Left renal pelvis (tissue), 4 donors: ENCODE results near the gene TMEM244. TPM values are rescaled to one million over a fixed set of nuclear protein-coding genes. Genes with fewer than 3 reads are reported as not detected.
"Not testable (repeated sequence)": the region's sequence is repeated elsewhere in the genome, so short reads cannot be mapped to it uniquely, and the experiment has no call there.

Source experiments
- DNase-seq, 4 donors: peaks; one replicate each; pipeline ENCODE4 v3.0.0-alpha.2; 2013; ENCODE audit warnings: low read depth in 4 of 4, low spot score in 3 of 4
- polyA plus RNA-seq, 4 donors: library from polyadenylated mRNA; unstranded; fragments of 120-200 nt; gene quantifications; one replicate each; pipeline ENCODE4 v1.2.1, GENCODE V29; 2013; ENCODE audit not compliant: insufficient read length in 4 of 4

Gene TMEM244
- polyA plus RNA-seq, 4 donors = not detected

- no peak for DNase-seq
Measured at GRCh38 chr6:129871221-129871620, 10.1 kb upstream of the TMEM244 start.

- DNase-seq = no peak
Measured at GRCh38 chr6:129867403-129867802, 6.3 kb upstream of the TMEM244 start.

DNA sequence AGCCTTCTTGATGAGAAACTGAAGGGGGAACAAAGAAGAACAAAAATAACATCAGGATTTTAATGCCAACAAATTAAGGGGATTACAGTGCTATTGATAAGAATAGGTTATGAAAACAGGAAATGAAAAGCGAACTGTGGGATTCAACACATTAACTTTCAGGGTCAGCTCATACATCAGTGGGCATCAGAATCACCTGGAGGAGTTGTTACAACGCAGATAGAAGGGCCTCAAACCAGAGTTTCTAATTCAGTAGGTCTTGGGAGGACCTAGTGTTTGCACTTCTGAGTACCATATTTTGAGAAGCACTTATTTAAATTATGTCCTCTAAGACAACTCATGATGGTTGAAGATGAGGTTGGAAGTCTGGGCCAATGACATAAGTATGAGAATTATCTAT lies 5.6 kb upstream of the TMEM244 start:
- no peak for DNase-seq

DNA sequence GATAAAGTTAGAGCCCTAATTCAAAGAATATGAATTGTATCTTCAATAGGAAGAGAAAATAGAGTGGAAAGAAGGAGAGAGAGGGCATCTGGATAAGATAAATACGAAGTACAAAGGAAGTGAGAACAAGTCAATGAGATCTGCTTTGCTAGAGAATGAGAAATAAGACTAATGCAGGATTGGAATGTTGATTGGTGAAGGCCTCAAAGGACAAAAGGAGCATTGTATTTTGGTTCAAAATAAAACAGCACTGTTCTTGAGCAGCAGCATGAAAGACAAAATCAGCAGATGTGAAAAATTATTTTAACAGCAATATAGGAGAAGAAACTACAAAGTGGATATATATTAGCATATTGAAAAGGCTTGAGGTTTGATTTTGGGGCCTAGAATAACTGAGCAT lies 5.1 kb upstream of the TMEM244 start:
- no peak for DNase-seq

GRCh38 chr6:129865013-129865412 lies 3.9 kb upstream of the TMEM244 start:
- no peak for DNase-seq

GRCh38 chr6:129863664-129864063 lies 2.5 kb upstream of the TMEM244 start:
- DNase-seq = no peak

- DNase-seq = peak in 1 of 4 donors; percentile 4
Measured at GRCh38 chr6:129859524-129859923, 1.6 kb downstream of the TMEM244 start.

DNA sequence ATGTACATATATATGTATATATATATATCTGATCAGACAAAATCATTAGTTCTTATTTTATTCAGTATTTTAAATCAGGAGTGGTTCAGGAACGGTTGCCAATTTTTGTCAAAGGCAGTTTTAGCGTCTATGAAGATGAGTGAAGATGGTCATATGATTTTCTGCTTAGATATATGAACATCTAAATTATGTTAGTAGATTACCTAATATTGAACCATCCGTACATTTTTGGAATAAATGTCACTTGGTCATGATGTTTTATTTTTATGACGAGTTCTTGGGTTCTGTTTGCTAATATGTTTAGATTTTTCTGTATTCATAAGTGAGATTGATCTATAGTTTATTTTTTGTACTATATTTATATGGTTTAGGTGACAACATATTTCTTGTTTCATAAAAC lies 3.3 kb downstream of the TMEM244 start:
- DNase-seq = no peak

DNA sequence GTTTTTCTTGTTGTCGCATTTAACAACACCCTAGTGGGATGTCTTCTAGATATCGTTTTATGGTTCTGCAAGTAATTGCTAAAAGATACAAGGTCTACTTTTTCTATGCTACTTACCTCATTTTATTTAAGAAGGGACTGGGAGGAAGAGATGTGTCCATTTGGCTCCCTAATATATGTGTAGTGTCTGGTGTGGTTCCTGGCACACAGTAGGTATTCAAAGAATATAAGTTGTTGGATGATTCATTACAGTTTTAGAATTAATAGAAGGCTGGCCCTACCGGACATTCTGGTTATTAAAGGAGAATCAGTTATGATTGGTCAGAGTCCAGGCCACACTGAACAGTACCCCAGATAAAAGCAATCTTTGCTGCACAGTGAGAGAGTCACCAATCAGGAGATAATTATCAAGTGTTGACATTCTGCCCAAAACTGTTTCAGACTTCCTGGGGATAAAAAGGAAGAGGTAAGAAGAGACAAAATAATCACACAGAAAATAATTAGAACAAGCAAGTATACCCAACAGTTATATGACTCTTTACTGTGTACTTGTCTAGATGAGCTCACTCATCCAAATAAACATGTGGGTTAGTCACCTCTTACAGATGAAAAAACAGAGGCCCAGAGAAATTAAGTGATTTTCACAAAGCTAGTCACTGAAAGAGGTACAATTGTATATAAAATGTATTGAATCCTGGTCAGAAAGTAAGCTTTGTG lies 7.0 kb downstream of the TMEM244 start:
- no peak for DNase-seq

GRCh38 chr6:129852257-129852858 lies 8.8 kb downstream of the TMEM244 start:
- DNase-seq = no peak

GRCh38 chr6:129849456-129849855 lies 11.7 kb downstream of the TMEM244 start:
- DNase-seq = no peak

- DNase-seq = no peak
Measured at GRCh38 chr6:129846761-129847160, 14.4 kb downstream of the TMEM244 start.

GRCh38 chr6:129845696-129846095 lies 15.4 kb downstream of the TMEM244 start:
- no peak for DNase-seq

DNA sequence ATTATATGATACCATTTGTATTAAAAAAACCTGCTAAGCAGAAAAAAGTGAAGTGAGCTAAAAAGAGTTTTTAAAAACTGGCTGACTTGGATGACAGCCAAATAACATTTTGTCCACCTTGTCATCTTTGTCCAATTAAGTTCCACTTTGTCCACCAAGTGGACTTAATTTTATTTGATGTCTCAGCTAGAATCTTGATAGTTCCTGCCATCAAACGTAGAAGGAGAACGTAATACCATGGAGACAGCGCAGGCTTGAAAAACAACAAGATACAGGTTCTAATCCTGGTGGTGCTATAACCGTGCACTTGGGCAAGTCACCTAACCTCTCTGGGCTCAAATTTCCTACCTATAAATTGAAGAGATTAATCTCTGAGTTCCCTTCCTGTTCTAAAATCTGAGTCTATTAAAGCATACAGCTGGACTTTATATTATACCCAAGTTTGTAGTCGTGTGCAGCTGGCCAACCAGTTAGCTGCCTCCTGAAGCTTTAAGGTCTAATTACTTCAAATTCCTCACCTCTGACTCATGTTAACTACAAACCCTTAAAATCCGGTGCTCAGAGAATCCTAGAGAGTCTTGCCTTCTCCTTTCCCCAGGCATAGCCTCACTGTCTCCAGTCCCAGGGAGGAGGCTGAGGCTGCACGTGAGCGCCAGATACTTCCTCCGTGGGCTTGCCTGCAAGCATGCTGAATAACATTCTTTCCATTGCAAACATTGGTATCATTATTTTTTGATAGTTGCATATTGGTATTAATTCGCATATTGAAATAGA lies 16.8 kb downstream of the TMEM244 start:
- DNase-seq = no peak

DNA sequence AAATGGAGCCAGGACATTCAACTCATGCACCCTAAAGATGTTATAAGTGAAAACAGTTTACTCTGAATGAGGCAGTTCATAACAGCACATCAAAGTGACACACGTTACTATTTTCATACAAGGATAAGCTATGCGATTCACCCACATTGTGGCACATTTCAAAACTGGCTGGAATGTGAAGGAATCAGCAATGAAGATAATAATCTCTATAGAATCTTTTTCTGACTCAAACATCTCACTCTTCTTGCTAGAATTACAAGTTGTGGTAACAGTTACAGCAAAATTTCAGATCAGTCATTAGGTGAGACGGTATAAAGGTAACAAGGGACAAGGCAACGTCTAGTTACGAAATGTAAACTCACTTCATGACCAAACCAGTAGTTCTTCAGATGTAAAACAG lies 17.5 kb downstream of the TMEM244 start:
- no peak for DNase-seq

- DNase-seq = no peak
Measured at GRCh38 chr6:129842881-129843409, 18.2 kb downstream of the TMEM244 start.

DNA sequence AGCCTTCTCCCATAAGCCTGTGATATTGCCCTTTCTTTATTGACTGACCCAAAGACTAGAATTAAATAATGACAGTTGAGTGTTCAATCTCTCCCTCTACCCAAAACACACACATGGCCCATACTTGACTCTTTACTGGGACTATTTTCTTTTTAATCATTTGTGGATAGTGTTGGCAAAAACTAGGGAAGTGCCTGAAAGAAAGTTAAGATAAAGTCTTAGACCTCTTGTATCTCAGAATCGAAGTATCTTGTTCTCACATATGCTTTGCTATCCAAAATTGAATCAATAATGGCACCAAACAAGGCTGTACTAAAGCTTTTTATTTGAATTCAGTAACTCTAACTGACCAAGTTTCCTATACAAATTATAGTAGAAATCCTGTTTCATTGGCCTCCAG lies 19.0 kb downstream of the TMEM244 start:
- DNase-seq = no peak

GRCh38 chr6:129839562-129839961 lies 21.6 kb downstream of the TMEM244 start:
- DNase-seq = not testable (repeated sequence)

DNA sequence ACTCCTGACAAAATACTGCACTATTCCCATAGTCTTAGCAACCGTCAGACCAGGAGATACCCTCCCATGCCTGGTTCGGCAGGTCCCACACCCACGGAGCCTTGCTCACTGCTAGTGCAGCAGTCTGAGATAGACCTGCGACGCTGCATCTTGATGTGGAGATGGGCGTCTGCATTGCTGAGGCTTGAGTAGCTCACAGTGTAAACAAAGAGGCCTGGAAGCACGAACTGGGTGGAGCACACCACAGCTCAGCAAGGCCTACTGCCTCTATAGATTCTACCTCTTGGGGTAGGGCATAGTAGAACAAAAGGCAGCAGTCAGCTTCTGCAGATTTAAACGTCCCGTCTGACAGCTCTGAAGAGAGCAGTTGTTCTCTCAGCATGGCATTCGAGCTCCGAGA lies 25.4 kb downstream of the TMEM244 start:
- no peak for DNase-seq

DNA sequence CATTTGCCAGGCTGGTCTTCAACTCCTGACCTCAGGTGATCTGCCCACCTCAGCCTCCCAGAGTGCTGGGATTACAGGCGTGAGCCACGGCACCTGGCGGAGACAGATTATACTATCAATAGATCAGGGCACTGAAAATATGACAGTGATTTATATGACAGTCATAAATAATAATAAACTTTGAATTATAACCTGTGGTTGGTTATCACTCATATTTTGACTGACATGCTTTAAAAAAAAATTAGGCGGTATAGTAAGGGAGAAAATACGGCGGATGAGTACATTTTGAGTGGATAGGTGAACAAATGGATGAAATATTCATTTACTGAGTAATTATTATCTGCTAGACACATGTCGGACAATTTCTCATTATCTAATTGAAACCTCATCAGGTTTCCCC lies 28.8 kb downstream of the TMEM244 start:
- DNase-seq = no peak

DNA sequence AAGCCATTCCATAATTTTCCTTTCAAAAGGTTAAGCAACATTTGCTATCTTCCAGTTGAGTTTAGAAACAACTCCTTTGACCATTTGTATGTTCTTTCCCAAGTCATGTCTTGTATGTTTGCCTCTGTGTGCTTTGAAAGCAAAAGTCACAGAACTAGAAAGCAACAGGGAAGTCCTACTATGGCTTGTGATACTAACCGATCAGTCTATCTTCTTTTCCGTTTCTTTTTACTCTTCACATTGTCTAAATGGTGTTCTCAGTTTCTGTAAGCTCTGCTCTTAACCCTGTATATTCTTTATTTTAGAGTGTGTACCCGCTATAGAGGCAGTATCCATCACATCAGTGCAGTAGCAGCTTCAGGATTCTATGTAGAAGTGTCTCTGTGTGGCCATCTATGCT lies 32.9 kb downstream of the TMEM244 start:
- DNase-seq = no peak

DNA sequence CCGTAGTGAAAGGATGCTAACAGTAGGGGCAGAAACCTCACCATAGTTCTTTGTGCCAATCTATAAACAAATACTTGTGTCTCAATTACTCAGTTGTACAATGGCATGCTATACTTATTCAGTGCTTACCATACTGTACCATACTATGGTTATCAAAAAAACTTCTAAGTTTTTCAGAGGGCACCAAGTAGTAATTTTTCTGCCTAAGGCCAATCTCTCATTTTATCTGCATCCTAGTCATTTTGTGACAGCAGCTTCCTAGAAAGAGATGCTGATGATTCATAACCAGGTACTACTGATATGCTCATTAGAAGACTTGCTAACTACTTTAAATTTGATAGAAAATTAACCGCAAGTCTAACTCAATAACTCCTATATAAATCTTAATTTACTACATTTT lies 42.9 kb downstream of the TMEM244 start:
- no peak for DNase-seq
